Measurements from ENCODE around the gene IL31.

IL31 gene

GRCh38 chr12:122152754-122153153 is 21.3 kb downstream of the IL31 start:
- no peak for DNase-seq

DNA sequence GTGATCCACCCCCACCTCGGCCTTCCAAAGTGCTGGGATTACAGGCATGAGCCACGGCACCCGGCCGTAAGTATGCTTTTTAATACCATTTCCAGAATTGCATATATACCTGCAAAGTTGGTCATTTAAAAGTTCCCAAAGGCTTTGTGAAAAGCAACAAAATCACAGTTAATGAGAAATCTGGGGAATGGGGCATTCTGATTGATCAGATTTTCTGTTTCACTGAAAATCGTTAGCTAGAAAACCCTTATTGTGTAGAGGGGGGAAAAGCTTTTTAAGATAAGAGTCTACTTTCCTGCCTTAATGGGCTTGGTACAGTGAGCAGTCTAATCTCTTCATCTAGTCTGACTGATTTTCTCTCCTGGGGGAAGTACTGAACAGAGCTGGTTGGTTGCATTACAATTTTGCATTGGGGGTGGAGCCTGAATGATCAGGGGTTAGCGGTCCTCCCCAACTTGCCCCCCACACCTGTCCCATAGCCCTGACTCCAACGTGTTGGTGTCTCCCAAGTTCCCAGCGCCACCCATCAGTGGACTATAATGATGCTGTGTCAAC is 23.8 kb downstream of the IL31 start:
- no peak for DNase-seq

DNA sequence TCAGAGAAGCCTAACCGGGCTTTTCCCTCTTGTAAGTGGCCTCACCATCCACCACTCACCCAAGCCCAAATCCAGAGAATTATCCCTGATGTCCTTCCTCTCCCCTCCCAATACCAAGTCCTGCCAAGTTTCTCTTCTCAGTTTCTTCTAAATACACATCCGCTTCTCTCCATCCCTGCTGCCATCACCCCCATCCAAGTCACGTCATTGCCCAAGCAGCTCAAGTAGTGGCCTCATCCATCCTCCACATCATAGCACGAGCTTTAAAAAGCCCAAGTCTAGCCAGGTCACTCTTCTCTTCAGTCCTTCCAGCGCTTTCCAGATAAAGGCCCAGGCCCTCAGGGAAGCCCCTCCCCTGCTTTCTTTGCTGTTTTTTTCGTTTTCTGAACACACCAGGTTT is 25.4 kb downstream of the IL31 start:
- no peak for DNase-seq

DNA sequence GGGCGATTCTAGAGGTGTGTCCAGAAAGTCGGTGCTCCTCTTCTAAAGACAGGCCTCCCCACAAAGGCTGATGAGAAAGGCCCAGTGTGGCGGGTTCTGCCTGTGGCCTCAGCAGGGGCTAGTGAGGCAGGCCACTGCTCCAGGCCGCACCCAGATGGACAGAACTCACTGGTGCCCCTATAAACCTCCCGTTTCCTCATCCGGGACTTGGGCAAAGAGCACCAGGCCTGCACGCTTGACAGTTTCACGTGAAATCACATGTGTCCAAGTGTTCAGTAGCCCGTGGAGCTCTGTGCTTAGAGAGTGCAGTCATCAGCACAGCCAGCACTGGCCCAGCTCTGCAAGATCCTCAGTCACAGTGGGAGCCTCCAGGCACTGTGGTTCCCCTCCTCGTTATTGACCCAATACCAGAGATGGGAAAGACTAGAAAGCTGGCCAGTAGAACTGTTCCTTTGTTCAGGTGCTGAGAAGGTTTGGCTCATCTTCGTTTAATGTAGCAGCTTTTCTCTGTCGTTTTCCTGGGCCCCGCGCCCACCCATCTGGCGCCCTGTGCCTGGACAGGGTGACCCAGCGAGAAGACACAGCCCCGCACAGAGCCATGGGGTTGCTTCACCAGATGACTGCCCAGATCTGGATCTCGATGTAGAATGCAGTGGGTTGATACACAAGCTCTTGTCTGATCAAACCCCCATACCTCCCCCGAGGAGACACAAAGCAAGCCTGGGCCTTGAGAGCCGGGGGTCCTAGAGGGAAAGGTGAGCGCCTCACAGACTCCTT is 26.3 kb downstream of the IL31 start:
- no peak for DNase-seq

- DNase-seq: no peak
Observed at GRCh38 chr12:122145505-122146330, 28.3 kb downstream of the IL31 start.

DNA sequence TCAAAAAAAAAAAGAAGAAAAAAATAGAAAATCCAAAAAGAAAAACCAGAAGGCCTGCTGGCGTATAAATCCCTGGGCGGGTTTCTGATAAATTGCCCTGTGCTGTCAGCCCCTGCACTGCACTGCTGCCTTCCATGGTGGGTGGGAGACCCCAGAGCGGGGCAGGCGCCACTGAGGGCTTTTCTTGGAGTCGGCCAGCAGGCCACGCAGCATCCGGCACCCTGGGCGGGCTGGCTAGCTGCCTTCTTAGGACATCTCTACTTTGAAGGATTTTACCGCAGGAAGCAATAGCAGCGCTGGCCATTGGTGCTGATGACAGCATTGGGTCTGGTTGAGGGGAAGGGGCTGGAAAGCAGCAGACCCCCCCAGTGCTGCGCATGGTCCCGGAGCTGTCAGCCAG is 29.1 kb downstream of the IL31 start:
- DNase-seq: no peak

- no peak for DNase-seq
Observed at GRCh38 chr12:122142857-122143256, 31.2 kb downstream of the IL31 start.

DNA sequence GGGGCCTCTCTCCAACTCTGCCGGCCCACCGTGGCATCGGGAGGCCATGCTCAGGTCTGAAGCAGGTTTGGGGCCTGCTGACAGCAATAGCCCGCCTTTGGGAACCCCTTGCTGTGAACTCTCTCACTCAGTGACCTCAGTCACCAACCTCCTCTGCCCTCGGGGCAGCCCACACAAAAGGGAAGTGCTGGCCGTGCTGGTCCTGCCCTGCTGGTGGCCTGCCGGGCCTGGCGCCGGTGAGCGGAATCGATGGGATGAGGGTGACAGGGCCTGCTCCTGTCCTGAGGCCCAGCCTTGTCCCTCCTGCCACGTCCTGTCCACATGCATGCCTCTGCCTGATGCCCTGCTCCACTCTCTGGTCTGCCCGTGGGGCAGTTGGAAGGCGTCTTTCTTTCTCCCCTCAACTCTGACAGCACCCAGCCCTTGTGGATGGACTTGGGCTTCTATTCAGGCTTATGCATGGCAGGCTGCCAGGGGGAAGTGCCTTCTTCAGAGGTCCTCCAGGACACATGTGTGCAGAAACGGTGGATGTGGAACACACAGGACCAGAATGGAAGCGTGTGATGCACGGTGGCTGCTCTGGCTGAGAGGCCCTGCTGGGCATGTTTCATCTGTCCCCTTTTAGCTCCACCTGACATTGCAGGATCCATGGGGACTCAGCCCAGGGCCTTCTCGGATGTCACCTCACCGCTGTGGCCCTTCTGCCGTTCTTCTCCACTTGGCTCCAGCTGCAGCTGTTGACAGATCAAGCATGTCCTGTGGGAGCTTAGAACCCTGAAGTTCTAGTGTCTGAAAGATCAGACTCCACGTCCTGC is 31.9 kb downstream of the IL31 start:
- peak in 1 of 2 donors; percentile 14 for DNase-seq

- DNase-seq: no peak
Observed at GRCh38 chr12:122140467-122141257, 33.4 kb downstream of the IL31 start.

GRCh38 chr12:122139941-122140340 is 34.1 kb downstream of the IL31 start:
- DNase-seq: no peak

DNA sequence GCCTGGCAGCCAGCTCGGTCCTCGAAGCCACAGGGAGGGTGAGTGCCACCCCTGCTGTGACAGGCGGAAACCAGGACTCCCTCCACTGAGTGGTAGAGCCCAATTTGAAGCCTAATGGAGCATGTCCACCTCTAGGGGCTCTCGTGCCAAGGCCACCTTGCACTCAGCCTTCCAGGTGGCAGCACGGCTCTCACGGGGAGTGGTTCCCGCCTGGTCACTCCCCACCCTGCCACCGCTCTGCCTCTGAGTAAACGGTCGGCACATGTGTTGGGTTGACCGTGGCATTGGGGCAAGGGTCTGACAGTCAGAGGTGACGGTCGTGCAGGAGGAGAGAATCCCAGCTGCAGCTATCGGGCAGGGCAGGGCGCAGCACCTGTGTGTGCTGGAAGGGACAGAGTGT is 34.8 kb downstream of the IL31 start:
- DNase-seq: no peak

DNA sequence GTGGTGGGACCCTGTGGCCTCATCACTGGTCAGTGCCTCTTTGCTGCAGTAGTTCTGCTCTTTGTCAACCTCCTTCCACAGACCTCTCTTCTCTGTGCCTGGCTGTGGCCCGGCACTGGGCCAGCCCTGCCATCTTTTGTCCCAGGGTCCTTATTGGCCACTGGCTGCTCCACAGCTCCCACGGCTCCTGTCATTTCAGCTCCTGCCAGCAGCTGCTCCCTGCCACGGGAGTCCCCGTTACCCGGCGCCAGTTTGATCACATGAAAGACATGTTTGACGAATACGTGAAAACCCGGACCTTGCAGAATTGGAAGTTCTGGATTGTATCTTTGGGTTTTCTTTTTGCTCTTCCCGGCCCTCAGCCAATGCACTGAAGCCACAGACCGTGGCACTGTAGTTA is 35.4 kb downstream of the IL31 start:
- DNase-seq: no peak

- DNase-seq: no peak
Observed at GRCh38 chr12:122138181-122138580, 35.8 kb downstream of the IL31 start.

DNA sequence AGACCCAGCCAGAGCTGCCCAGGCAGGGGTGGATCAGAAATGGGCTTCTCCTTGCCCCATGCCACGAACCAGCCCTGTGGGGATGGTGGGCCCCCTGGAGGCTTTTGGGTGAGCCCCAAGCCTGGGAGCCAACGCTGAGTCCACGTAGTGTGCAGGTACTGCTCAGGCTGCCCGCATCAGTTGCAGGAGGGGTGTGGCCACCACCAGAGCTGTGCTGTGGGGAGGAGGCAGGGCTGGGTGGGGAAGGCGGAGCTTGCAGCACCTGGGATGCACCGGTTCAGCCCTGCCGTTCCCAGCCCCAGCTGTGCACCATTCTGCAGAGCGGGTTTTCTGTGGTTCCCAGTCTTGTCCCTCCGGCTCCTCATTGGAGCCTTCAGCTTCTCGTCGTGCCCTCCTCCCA is 36.3 kb downstream of the IL31 start:
- no peak for DNase-seq

DNA sequence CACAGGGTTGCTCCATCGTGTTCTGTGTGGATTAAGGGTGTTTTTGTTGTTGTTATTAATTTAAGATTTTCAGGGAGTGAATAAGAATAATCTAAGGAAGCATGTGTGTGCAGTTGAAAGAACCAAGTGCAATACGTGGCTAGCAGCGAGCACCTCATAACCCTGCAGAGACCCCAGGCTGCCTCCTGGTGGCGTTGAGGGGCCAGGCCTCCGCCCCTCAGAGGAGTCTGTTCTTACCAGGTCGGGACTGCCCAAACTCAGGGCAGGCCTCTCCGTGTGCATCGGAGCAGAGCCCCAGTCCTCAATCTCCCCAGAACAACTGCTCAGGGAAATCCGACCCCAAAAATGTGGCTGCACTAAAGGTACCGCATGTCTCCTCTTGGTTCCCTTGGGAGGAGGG is 36.8 kb downstream of the IL31 start:
- DNase-seq: no peak

GRCh38 chr12:122135437-122136031 is 38.5 kb downstream of the IL31 start:
- DNase-seq: no peak

DNA sequence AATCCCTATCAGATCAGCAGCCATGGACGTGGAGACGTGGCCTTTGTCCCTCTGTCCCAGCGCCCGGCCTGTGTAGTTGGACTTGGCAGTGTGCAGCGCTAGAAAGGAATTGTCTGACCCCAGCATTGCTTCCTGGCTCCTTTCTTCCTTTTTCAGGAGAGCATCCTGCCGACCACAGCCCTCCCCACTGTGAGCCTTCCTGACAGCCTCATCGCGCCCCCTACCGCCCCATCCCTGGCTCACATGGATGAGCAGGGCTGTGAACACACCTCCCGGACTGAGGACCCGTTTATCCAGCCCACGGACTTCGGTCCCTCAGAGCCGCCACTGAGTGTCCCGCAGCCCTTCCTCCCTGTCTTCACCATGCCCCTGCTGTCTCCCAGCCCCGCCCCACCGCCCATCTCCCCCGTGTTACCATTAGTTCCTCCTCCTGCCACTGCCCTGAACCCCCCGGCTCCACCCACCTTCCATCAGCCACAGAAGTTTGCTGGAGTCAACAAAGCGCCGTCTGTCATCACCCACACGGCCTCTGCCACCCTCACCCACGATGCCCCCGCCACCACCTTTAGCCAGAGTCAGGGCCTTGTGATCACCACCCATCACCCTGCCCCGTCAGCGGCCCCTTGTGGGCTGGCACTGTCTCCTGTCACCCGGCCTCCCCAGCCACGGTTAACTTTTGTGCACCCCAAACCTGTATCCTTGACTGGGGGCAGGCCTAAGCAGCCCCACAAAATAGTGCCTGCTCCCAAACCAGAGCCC is 40.6 kb downstream of the IL31 start:
- DNase-seq: no peak

GRCh38 chr12:122130150-122130549 is 43.9 kb downstream of the IL31 start:
- DNase-seq: no peak

- no peak for DNase-seq
Observed at GRCh38 chr12:122129131-122129530, 44.9 kb downstream of the IL31 start.

DNA sequence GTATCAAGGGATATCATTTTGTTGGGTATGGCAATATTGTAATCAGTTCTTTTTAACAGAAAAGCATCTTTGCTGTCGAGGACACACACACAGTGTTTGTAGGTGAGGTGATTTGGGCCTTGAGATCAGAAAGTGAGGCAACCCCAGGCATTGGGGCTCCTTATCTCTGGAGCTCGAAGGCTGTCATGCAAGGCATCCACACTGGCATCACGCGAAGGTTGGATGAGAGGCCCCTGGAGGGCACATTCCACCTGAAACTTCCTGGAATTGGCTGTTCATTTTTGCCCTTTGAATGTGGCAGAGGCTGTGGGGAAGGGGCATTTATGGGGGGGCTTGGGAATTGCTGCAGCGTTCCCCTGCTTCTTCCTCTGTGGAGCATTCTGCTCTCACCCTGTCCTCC is 45.5 kb downstream of the IL31 start:
- DNase-seq: no peak

DNA sequence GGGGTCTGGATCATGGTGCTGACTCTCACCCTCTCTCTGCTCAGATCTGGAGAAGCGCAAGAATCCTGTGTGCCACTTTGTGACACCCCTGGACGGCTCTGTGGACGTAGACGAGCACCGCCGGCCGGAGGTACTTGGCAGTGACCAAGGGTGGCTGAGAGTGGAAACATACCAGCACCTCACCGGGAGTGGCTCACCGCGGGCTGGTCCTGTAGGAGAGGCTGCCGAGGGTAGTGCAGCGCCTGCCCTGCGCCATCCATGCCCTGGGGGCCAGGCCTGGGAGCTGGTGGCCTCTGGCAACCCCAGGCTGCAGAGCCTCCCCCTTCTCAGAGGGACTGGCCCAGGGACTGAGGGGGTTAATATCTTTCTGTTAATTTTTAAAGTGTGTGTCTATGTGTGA is 46.2 kb downstream of the IL31 start:
- no peak for DNase-seq
